ENCODE data around the gene CXCL1.

- no peak for TF ChIP-seq ZNF232 (CRISPR knock-in tag; IDR thresholded peaks at IDR 0.05)
- no peak for TF ChIP-seq CTCF (IDR thresholded peaks at IDR 0.05)
- TF ChIP-seq ATF3 (CRISPR knock-in tag; conservative IDR thresholded peaks at IDR 0.05): no peak
- TF ChIP-seq MAX (CRISPR knock-in tag; IDR thresholded peaks at IDR 0.05): no peak
- TF ChIP-seq CREM (CRISPR knock-in tag; IDR thresholded peaks at IDR 0.05): no peak
- no peak for TF ChIP-seq AFF4 (CRISPR knock-in tag; IDR thresholded peaks at IDR 0.05; ENCODE audit: borderline replicate concordance)
- no peak for TF ChIP-seq MXD4 (CRISPR knock-in tag; IDR thresholded peaks at IDR 0.05; ENCODE audit: borderline replicate concordance)
- TF ChIP-seq ZNF416 (CRISPR knock-in tag; IDR thresholded peaks at IDR 0.05): no peak
These were observed 20.9 kb upstream of the CXCL1 start for GRCh38 chr4:73848183-73848777.

Data from WTC11 (cell line).